ENCODE data around the gene EXOC3L4.
A peak's percentile ranks its signal among the peaks of the same experiment; 100 is the strongest.
"Not testable (repeated sequence)": the region's sequence is repeated elsewhere in the genome, so short reads cannot be mapped to it uniquely, and the experiment has no call there.

The EXOC3L4 gene

DNA sequence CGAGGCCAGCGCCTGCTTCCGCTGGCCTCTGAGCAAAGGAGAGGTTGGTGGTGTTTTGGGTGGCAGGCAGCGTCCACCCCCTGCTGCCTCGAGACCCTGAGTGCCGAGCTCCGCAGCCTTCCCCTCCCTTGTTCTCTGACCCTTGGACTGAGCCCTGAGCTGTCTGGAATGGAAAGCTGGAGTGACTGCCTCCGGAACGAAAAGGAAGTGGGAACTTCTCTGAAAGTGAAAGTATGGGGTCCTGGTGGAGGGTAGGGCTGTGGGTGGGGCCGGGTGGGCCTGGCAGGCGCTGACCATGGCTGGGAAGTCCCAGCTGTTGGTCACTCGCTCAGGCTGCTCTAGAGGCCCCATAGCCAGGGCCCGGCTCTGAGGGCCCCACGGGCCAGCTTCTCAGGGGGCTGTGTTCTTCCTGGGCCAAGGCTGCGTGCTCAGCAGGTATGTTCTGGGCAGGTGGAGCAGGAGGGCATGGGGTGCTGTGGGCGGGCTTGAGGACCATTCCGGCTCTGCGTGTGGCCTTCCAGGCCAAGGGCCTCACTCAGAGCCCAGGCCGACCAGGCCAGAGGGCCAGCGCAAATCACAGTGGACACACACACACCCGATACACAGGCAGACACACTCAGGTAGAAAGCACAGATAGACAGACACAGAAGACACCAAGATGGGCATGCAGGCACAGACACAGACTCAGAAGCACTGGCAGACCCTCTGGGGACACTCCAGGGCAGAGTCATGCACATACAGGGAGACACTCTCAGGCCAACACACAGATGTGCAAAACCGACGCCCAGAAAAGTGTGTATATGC, at the start of gene EXOC3L4:
EXOC3L4 (plus strand) TSS at position 320 of the 804 bp plus-strand sequence. CDS start 5,495 bp downstream, outside the sequence.
- DNase-seq, result no peak

DNA sequence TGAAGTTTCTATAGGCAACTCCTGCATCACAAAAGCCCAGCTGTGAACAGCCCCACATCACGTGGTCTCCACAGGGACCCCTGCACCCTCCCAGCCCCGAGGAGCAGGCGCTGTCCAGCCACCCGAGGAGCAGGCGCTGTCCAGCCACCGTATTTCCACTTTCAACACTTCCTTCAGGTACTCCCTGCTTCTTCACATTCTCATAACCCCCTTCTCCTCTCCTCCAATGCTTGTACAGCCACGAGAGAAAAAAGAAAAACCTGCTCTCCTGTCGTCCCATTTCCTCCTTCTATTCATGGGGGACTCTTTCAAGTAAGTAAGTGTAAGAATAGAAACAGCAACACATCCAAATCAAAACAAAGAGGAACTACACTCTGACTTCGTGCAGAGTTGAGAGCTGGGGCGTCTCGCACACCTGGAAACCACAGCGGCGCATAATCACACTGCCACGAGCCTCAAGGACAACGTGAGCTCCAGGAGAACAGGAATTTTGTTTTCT, 49.1 kb upstream of the EXOC3L4 start:
- DNase-seq, result no peak

DNA sequence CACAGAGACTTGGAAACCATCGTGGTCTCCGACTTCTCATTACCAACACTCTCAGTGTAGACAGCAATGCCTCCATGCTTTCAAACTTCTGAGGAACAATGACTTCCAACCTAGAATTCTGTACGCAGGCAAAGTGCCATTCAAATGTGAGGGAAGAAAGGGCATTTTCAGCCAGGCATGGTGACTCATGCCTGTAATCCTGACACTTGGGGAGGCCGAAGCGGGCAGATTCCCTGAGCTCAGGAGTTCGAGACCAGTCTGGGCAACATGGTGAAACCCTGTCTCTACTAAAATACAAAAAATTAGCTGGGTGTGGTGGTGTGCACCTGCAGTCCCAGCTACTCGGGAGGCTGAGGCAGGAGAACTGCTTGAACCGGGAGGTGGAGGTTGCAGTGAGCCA, 47.1 kb upstream of the EXOC3L4 start:
- DNase-seq, result not testable (repeated sequence)

DNA sequence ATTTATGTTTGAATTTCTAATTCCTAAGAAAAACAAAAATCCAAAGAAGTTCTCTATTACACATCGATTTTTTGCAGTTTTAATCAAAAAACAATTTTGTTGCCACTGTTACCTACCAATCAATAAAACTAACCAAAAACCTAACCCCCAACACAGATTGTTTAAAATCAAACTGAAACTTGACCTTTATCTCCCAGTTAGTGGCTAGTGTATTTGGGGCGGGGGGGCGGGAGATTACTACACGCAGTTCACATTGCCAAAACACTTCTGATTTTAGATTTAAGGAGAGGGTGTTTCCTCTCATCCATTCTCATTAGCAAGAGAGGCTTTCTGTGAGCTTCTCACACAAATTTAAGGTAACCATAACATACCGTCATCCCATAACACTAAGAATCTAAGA, 43.6 kb upstream of the EXOC3L4 start:
- no peak for DNase-seq

DNA sequence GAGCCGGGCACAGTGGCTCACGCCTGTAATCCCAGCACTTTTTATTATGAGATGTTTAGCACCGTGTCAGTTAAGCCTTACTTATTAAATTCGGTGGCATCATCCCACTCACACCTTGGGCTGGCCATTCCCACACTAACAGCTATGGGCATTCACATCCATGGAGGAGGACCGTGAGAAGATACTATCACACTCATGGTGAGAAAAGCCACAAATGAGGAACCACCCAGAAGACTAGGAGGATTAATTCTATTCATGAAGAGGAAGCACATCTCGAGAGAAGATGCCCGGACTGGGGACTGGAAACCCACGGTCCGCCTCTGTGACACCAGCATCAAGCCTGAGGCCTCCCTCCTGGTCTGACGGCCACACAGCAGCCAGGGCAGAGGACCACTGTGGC, 42.1 kb upstream of the EXOC3L4 start:
- DNase-seq, result no peak

DNA sequence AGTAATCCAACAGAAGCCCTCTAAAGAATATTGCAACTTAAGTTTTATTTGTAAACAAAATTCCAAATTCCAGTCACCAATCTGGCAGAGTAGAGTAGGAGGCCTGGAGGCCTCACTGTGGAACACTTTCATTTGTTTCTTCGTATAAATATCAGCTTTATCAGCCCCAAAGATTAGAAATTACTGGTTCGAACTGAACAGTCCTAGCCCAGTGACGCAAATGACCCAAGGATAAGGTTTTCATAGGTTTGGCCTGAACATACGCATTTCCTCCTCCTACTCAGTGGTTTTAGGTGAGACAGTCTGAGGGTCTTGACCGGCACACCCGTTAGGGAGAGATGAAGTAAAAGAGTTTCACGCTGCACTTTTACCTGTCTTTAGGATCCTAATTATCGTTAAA, 38.8 kb upstream of the EXOC3L4 start:
- DNase-seq, result no peak

DNA sequence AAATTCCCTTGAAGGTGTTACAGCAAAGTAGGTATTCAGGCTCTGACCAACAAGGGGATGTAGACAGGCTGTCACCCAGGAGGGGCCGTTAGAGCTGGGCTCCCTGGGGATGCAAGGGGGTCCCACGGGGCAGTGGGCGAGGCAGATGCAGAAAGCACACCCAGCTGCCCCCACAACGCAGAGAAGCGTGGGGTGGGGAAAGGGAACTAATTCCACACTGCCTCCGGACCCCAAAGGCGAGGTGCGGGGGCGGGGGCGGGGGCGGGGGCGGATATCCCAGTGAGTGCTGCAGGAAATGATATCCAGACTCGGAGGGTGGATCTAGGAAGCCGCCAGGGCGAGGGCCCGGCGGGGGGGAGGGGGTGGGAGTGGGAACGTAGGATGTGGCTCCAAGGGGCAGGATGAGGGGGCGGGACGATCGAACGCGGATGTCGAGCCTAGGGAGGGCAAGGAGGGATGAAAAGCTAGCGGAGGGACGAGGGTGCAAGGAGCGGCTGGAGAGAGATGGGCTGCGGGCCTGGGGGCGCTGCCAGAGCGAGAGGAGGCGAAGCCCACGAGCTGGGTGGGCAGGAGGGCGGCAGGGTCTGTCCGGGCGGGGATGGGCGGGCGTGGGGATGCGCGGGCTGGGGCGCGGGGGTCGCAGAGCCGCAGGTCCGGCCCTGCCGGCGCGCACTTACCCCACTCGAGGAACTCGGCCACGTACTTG, 38.0 kb upstream of the EXOC3L4 start:
- DNase-seq, result no peak

DNA sequence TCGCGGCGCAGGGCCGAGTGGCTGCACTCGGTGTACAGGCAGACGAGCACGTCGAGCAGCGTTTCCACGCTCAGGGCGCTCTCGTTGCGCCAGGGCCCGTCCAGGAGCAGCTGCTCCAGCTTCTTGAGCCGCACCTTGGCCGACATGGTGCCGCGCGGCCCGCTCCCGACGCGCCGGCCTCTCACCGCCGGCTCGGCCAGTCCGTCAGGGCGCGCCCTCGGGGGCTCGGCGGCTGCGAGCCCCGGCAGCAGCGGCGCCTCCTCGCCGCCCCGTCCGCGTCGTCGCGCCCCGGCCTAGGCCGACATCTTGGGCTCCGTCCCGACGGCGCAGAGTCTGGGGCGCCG, 37.5 kb upstream of the EXOC3L4 start:
- DNase-seq, result no peak

DNA sequence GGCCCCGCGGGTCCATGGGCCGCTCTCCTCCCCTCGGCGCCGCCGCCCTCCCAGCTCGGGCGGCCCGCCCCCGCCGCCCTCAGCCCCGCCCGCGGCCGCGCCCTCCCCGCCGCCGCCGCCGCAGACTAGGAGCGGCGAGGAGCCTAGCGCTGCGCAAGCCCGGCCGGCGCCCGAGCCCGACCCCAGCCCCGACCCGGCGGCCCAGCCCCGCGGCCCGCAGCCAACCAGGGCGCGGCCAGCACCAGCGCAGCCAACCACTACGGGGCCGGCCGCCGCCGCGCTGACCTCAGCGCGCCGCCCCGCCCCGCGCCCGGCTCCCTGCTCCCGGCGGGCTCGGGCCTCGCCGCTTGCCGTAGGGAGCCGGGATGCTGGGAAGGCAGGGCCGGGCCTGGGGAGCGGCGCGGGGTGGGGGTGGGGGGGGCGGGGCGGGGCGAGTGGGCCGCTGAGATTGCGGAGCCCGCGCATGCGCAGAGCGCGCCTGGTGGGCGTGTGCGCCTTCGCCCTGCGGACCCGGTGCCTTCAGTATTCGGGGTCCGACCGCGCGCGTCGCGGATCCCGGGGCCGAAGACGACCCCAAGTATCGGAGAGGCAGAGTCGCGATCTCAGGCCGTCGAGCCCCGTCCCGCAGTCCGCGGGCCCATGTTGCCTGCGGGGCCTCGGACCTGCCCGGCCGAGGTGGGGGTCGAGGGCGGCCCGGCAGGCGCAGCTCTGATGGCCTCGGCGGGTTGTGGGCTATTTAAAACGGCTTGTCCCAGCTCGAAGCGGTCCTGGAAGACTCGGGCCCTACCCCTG, 37.0 kb upstream of the EXOC3L4 start, which contains the start of gene CDC42BPB:
CDC42BPB (minus strand) TSS at position 178 of the 792 bp plus-strand sequence. CDS start 376 bp downstream, outside the sequence.
- peak; percentile 73 for DNase-seq

DNA sequence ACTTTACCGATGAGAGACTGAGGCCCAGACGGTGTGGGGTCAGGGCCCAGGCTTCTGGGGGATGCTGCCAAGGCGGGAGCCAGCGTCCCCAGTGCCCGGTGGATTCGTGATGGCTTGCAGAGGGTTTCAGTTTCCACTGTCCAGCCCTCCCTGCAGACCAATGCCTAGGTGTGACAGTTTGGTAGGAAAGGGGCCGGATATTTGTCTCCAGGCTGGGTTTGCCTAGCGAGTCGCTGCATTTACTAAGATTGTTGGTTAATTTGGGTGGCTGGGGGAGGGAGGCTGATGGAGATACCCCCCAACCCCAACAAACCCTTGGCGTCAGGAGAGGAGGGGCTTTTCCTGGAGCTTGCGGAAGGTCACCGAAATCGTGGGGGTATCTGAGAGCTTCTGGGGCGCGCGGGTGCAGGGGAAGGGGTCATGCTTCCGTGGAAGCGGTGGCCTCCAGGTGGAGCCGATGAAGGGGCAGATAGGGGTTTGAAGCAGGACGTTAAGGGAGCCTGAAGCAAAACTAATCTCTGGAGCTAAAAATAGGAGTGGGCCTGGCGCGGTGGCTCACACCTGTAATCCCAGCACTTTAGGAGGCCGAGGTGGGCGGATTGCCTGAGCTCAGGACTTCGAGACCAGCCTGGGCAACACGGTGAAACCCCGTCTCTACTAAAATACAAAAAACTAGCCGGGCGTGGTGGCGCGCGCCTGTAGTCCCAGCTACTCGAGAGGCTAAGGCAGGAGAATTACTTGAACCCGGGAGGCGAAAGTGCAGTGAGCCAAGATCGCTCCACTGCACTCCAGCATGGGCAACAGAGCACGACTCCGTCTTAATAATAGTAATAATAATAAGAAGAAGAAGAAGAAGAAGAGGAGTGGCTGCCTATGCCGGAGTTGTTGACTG, 36.1 kb upstream of the EXOC3L4 start:
- no peak for DNase-seq

DNA sequence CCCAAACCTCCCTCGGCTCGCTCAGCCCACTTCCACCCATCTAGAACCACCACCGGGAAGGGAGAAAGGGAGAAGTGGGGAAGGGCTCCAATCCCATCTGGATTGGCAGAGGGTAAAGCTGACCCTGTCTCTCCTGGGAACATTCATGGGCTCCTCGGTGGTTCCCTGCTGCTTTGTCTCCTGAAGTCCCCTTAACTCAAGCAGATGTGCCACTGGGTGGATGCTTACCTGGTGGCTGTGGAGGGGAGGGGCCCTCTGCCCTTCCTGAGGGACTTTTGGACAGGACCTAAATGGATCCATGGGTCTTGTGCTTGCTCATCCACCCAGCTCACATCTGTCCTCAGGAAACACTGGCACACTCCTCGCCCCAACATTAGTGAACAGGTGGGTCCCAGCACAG, 35.0 kb upstream of the EXOC3L4 start:
- no peak for DNase-seq

DNA sequence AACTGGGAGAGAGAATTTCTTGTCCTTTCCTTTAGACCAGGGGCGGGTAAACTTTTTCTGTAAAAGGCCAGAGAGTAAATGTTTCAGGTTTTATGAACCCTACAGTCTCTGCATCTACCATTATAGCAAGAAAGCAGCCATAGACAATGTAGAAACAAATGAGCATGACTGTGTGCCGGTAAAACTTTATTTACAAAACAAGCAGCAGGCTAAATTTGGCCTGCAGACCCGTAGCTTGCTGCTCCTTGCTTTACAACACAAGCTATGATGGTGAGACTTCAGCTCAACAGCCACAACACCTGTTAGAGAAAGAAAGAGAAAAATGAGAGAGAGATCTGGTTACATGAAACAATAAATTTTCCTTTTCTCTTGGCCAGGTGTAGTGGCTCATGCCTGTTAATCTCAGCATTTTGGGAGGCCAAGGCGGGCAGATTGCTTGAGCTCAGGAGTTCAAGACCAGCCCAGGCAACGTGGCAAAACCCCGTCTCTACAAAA, 33.0 kb upstream of the EXOC3L4 start:
- DNase-seq, result no peak

DNA sequence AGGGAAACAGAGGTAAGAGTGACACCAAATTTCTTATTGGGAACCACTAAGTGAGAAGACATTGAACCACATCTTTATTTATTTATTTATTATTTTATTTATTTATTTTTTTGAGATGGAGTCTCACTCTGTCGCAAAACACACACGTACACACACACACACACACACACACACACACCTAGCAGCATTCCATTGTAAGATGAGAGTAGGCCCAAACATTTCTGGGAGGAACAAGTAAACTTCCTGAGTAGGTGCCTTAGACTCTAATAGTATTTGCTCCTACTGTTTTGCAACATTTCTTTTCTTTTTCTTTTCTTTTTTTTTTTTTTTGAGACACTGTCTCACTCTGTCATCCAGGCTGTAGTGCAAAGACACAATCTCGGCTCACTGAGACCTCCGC, 30.1 kb upstream of the EXOC3L4 start:
- no peak for DNase-seq

DNA sequence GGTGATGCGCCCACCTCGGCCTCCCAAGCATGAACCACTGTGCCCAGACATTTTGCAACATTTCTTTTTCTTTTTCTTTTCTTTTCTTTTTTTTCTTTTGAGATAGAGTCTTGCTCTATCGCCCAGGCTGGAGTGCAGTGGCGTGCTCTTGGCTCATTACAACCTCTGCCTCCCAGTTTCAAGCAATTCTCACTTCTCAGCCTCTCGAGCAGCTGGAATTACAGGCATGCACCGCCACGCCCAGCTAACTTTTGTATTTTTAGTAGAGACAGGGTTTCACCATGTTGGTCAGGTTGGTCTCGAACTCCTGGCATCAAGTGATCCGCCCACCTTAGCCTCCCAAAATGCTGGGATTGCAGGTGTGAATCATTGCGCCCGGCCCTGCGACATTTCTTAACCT, 29.5 kb upstream of the EXOC3L4 start:
- DNase-seq, result no peak

DNA sequence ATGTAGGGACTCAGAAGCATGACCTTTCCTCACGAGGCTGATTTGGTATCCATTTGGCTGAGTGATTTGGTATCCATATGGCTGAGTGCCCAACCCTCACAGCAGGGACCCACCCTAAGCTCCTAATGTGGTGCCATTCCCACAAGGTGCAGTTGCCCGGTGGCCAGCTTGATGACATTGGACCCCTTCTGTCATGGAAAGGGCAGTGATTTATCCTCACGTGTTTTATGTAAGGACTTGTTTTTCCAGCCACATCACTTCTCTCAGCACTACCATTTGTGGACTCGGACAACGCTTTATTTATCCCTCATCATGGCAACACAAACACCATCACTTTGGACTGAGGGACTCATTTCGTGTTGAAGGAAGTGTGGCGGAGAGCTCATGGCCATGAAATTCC, 28.7 kb upstream of the EXOC3L4 start:
- DNase-seq, result no peak

DNA sequence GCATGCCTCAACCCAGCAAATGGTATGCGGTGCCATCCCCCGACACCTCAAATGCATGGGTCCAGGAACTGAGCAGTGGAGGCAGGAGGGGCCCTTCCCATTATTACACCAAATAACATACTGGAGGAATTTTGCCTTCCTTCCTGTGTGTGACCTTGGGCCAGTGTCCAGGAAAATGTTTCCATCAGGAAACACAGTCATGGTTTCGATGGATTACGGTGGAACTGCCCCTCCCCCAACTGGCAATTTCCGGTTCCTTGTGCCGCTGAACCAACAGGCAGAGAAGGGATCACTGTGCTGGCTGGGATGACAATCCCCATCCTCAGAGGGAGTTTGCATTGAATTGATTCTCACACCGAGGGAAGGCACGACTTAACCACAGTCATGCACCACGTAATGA, 28.1 kb upstream of the EXOC3L4 start:
- DNase-seq, result no peak

DNA sequence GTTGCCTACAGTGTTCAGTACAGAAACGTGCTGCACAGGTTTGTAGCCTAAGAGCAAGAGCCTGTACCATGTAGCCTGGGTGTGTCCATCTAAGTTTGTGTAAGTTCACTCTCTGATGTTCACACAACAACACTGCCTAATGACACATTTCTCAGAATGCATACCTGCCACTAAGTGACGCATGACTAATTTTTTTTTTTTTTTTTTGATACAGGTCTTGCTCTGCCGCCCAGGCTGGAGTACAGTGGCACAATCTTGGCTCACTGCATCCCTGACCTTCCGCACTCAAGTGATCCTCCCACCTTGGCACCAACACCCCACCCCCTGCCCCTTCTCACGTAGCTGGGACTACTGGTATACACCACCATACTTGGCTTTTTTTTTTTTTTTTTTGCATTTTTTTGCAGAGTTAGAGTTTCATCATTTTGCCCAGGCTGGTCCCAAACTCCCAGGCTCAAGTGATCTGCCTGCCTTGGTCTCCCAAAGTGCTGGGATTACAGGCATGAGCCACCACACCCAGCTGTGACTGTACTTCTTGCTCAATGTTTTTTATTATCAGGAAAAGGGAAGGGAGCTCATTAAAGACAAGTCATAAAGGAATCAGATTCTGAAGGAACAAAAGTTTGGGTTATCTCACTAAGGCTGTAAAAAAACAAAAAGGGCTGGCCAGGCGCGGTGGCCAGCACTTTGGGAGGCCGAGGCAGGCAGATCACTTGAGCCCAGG, 27.1 kb upstream of the EXOC3L4 start:
- DNase-seq, result no peak

DNA sequence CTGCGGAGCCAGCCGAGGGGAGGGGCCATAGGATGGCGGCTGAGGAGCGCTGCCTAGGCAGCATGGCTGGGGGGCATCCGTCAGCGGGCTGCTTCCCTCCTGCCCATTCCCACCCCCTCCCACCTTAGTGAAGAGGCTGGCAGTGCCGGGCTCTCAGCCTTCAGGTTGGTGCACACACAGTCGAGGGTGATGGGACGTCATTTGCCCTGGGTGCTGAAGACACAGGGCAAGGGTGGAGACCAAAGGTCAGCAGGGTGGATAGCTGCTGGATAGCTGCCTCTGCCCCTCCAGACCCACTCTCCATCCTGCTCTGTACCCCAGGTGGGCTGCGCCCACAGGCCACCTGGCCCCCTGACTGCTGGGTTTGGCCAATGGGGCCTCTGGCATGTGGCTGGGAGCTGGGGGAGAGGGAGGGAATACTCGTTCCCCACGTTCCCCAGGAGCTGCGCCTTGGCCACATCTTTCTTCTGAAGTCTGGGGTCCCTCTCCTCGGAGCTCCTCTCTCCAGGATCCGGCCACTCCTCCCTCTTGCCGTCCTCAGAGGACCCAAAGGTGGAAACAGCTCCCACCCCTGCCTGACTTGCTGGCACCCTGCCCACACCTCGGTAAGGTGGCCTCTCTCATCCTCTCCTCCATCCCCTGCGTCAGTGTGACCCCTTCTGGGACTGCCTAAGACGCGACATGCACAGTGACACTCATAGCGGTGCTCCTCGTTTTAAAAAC, 26.0 kb upstream of the EXOC3L4 start:
- DNase-seq, result no peak

DNA sequence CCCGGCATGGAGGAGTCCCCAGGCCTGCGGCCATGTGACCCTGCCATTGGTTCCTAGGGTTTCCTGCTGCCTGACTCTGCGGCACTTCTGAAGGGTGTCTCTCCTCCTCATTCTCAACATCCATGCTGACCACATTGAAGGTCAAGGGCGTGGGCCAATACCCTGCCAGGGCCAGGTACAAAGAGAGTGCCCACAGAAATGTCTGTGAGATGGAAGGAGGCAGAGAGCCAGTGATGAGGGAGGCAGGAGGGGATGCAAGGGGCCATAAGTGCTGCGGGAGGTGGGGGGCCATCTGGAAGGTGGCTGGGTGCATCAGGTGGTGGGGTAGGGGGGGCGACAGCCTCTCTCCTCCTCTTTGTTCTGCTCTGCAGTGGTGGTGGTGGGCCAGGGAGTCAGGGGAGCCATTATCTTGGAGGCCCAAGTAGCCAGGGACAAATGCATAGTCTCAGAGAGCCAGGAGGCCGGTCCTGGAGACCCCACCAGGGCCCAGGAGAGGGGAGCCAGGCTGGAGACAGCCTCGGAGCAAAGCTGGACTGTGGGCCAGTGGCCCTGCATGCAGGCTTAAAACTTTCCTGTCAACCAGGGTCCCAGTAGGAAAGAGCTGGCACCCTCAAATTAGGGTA, 24.2 kb upstream of the EXOC3L4 start:
- no peak for DNase-seq

DNA sequence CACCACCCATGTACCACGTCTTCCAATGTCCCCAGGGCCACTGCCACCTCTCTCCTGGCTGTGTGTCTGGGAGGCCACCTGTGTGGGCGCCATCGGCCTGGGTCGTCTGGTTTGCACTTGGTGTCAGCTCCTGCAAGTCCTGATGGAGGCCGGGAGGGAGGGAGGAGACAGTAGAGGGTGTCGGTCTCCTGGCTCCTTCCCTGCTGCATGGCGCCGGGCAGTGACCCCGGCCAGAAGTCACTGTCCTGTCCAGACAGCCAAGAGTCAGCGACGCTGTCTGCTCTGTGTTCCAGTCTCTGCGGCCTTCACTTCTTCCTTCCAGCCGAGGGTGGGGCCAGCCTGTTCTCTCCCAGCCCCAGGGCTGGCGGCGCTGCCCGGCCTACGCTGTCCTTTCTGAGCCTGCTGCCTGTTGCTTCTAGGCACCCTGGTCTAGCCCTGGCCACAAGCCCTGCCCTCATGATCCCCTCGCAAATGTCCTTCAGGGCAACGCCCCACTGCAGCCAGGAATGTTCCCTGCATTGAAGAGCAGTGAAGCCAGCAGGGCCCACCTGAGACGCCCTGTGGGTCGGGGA, 23.5 kb upstream of the EXOC3L4 start:
- no peak for DNase-seq

All from CD4-positive, alpha-beta T cell treated with Interferon gamma for 1 hour (primary cell).